ENCODE data around the gene USF2.

GRCh38 chr19:35274323-35274722, 5.6 kb downstream of the USF2 start:
- no peak for TF ChIP-seq CTCF (conservative IDR thresholded peaks at IDR 0.05 in 1 of 2, IDR thresholded peaks at IDR 0.05 in 1 of 2; ENCODE audit: extremely low read depth in 1 of 2, insufficient read depth in 1 of 2, low read depth in 1 of 2, low read length in 2 of 2)
- no peak for TF ChIP-seq EZH2 (IDR thresholded peaks at IDR 0.05; ENCODE audit: borderline replicate concordance, low read length)
